Activated CD4-positive, alpha-beta T cell treated with anti-CD3 and anti-CD28 coated beads for 36 hours (primary cell): ENCODE measurements around the gene GRIFIN. TPM values are rescaled to one million over a fixed set of nuclear protein-coding genes. Genes with fewer than 3 reads are reported as not detected.

Experiments
- ATAC-seq: fragments of 200-7000 bp; cut with Tn5 transposase; one replicate; pipeline ENCODE4 v1.10.0; 2021; ENCODE audit warnings: mild to moderate bottlenecking, moderate library complexity
- CTCF ChIA-PET: fragments of 350-600 bp; sonication (Branson Sonifier 250); formaldehyde crosslinking; loops from one replicate; lab custom pipeline; 2021; ENCODE audit warnings: antibody characterized with exemption; lab: Charles Lee
- POLR2A ChIA-PET: fragments of 350-600 bp; sonication (Branson Sonifier 250); formaldehyde crosslinking; loops from one replicate; lab custom pipeline; 2021; ENCODE audit warnings: antibody characterized with exemption, inconsistent platforms; lab: Charles Lee
- DNase-seq: peaks from one replicate; pipeline ENCODE4 v3.0.0-alpha.2; 2020
- H3K27ac Mint-ChIP-seq: one replicate; pipeline ENCODE4 v1.8.0; 2021; ENCODE audit warnings: mixed read lengths
- H3K27me3 Mint-ChIP-seq: one replicate; pipeline ENCODE4 v1.8.0; 2021; ENCODE audit warnings: mixed read lengths
- H3K36me3 Mint-ChIP-seq: one replicate; pipeline ENCODE4 v1.8.0; 2021; ENCODE audit warnings: low read depth, mixed read lengths
- H3K4me1 Mint-ChIP-seq: one replicate; pipeline ENCODE4 v1.8.0; 2021; ENCODE audit warnings: mixed read lengths
- H3K4me3 Mint-ChIP-seq: one replicate; pipeline ENCODE4 v1.8.0; 2021; ENCODE audit warnings: mild to moderate bottlenecking, moderate library complexity, mixed read lengths
- H3K9me3 Mint-ChIP-seq: one replicate; pipeline ENCODE4 v1.8.0; 2021; ENCODE audit warnings: low read depth, mixed read lengths
- intact Hi-C, 2 experiments: fragments of 100-400 bp; cut with DNase I in 1 of 2; cut with micrococcal nuclease in 1 of 2; formaldehyde crosslinking; loops; one replicate each; pipeline versions ENCODE4 v1.14.2 to v1.15.1; 2022 to 2024; cut with DNase I, micrococcal nuclease
- total RNA-seq, 2 experiments: library from RNA; stranded (reverse); gene quantifications; one replicate each; pipeline ENCODE4 v1.2.3, GENCODE V29; 2021

Gene GRIFIN
- not detected for total RNA-seq

GRCh38 chr7:2476298-2476697, at the start of gene GRIFIN:
Gene GRIFIN, minus strand, starts transcription at chr7:2476398. Its CDS starts 15 bp downstream, at chr7:2476383.
- Mint-ChIP-seq H3K9me3 (no peaks in the 10 kb centered on the region), H3K36me3 (no peaks in the 10 kb centered on the region), H3K27ac (no peak within 1 kb of the TSS), H3K4me3 (no peak within 1 kb of the TSS), H3K27me3 (no peaks in the 10 kb centered on the region), H3K4me1 (no peaks in the 10 kb centered on the region)
- POLR2A ChIA-PET: no interaction called here
- CTCF ChIA-PET: interaction anchor here (0.6 to 1.1 kb wide), 2 partner anchors 25 to 92 kb away, joined by 3 read pairs; no protein-coding TSS in a partner anchor
- intact Hi-C loops: loop anchor here (2.0 to 5.0 kb wide), 2 partner anchors 36 to 91 kb away; no protein-coding TSS in a partner anchor
- DNase-seq (no peak), ATAC-seq (no peak)

GRCh38 chr7:2524808-2525657, 48.8 kb upstream of the GRIFIN start:
- POLR2A ChIA-PET: no interaction called here
- Mint-ChIP-seq H3K4me1 (peaks cover 52% of the 10 kb centered on the region), H3K36me3 (no peaks in the 10 kb centered on the region), H3K9me3 (no peaks in the 10 kb centered on the region), H3K27me3 (no peaks in the 10 kb centered on the region), H3K27ac (no peak overlapping the region), H3K4me3 (no peak overlapping the region)
- CTCF ChIA-PET: no interaction called here
- intact Hi-C loops: loop anchor here in 1 of 2 experiments (5.0 to 10.0 kb wide), 3 partner anchors 107 to 320 kb away; partner anchors contain the start of genes GNA12 and TTYH3
- DNase-seq (no peak), ATAC-seq (no peak)

GRCh38 chr7:2523941-2524807, 48.0 kb upstream of the GRIFIN start:
- Mint-ChIP-seq H3K9me3 (no peaks in the 10 kb centered on the region), H3K4me3 (no peak overlapping the region), H3K36me3 (no peaks in the 10 kb centered on the region), H3K27ac (no peak overlapping the region), H3K27me3 (no peaks in the 10 kb centered on the region), H3K4me1 (peaks cover 45% of the 10 kb centered on the region)
- CTCF ChIA-PET: no interaction called here
- POLR2A ChIA-PET: no interaction called here
- no peak for DNase-seq
- intact Hi-C loops: loop anchor here in 1 of 2 experiments (5.0 to 10.0 kb wide), 3 partner anchors 108 to 321 kb away; partner anchors contain the start of genes GNA12 and TTYH3
- no peak for ATAC-seq

- ATAC-seq (no peak), DNase-seq (no peak)
- Mint-ChIP-seq H3K36me3 (no peaks in the 10 kb centered on the region), H3K27me3 (no peaks in the 10 kb centered on the region), H3K4me1 (peaks cover 41% of the 10 kb centered on the region), H3K27ac (peak overlapping the region; percentile 91), H3K9me3 (no peaks in the 10 kb centered on the region), H3K4me3 (peak overlapping the region; percentile 89)
- CTCF ChIA-PET: interaction anchor here (0.7 kb wide), 1 partner anchor 110 kb away, joined by 3 read pairs; no protein-coding TSS in a partner anchor
- POLR2A ChIA-PET: no interaction called here
- intact Hi-C loops: loop anchor here in 1 of 2 experiments (5.0 to 10.0 kb wide), 3 partner anchors 109 to 321 kb away; partner anchors contain the start of genes GNA12 and TTYH3
These were observed 47.3 kb upstream of the GRIFIN start for GRCh38 chr7:2523461-2523936.

GRCh38 chr7:2522780-2523433, 46.7 kb upstream of the GRIFIN start:
- CTCF ChIA-PET: interaction anchor here (0.7 kb wide), 1 partner anchor 110 kb away, joined by 3 read pairs; no protein-coding TSS in a partner anchor
- intact Hi-C loops: loop anchor here in 1 of 2 experiments (1.0 to 10.0 kb wide), 5 partner anchors 7 to 322 kb away; partner anchors contain the start of genes BRAT1, GNA12 and TTYH3
- no peaks in the 10 kb centered on the region for H3K27me3 Mint-ChIP-seq
- DNase-seq (peak; percentile 72), ATAC-seq (peak; percentile 9)
- no peaks in the 10 kb centered on the region for H3K36me3 Mint-ChIP-seq
- no peaks in the 10 kb centered on the region for H3K9me3 Mint-ChIP-seq
- H3K4me1 Mint-ChIP-seq: peaks cover 41% of the 10 kb centered on the region
- peak overlapping the region; percentile 91 for H3K27ac Mint-ChIP-seq
- peak overlapping the region; percentile 89 for H3K4me3 Mint-ChIP-seq
- POLR2A ChIA-PET: no interaction called here

GRCh38 chr7:2521952-2522591, 45.9 kb upstream of the GRIFIN start:
- peak; percentile 60 for ATAC-seq
- DNase-seq: peak; percentile 88
- H3K4me1 Mint-ChIP-seq: peaks cover 38% of the 10 kb centered on the region
- H3K9me3 Mint-ChIP-seq: no peaks in the 10 kb centered on the region
- CTCF ChIA-PET: interaction anchor here (0.6 to 1.5 kb wide), 3 partner anchors 10 to 520 kb away, joined by 3 read pairs; no protein-coding TSS in a partner anchor
- peak overlapping the region; percentile 89 for H3K4me3 Mint-ChIP-seq
- POLR2A ChIA-PET: no interaction called here
- no peaks in the 10 kb centered on the region for H3K36me3 Mint-ChIP-seq
- intact Hi-C loops: loop anchor here in 1 of 2 experiments (1.0 to 10.0 kb wide), 5 partner anchors 8 to 323 kb away; partner anchors contain the start of genes BRAT1, GNA12 and TTYH3
- no peaks in the 10 kb centered on the region for H3K27me3 Mint-ChIP-seq
- peak overlapping the region; percentile 91 for H3K27ac Mint-ChIP-seq

GRCh38 chr7:2521341-2521745, 45.1 kb upstream of the GRIFIN start:
- ChIA-PET POLR2A (interaction anchor here (0.5 to 1.5 kb wide), 2 partner anchors 9 to 10 kb away, joined by 3 to 4 read pairs; no protein-coding TSS in a partner anchor), CTCF (interaction anchor here (0.6 to 1.5 kb wide), 3 partner anchors 9 to 521 kb away, joined by 3 to 4 read pairs (median 3); no protein-coding TSS in a partner anchor)
- peak overlapping the region; percentile 89 for H3K4me3 Mint-ChIP-seq
- peak; percentile 1 for ATAC-seq
- H3K4me1 Mint-ChIP-seq: peaks cover 37% of the 10 kb centered on the region
- no peaks in the 10 kb centered on the region for H3K36me3 Mint-ChIP-seq
- no peaks in the 10 kb centered on the region for H3K9me3 Mint-ChIP-seq
- H3K27me3 Mint-ChIP-seq: no peaks in the 10 kb centered on the region
- no peak for DNase-seq
- intact Hi-C loops: loop anchor here in 1 of 2 experiments (5.0 to 10.0 kb wide), 3 partner anchors 111 to 323 kb away; partner anchors contain the start of genes GNA12 and TTYH3
- H3K27ac Mint-ChIP-seq: peak overlapping the region; percentile 91

GRCh38 chr7:2520761-2521290, 44.6 kb upstream of the GRIFIN start:
- intact Hi-C loops: loop anchor here in 1 of 2 experiments (5.0 to 10.0 kb wide), 3 partner anchors 111 to 324 kb away; partner anchors contain the start of genes GNA12 and TTYH3
- ChIA-PET POLR2A (interaction anchor here (0.5 to 1.5 kb wide), 2 partner anchors 9 to 10 kb away, joined by 3 to 4 read pairs; no protein-coding TSS in a partner anchor), CTCF (interaction anchor here (0.8 to 1.5 kb wide), 4 partner anchors 9 to 124 kb away, joined by 3 to 4 read pairs (median 4); no protein-coding TSS in a partner anchor)
- DNase-seq (no peak), ATAC-seq (no peak)
- Mint-ChIP-seq H3K9me3 (no peaks in the 10 kb centered on the region), H3K36me3 (no peaks in the 10 kb centered on the region), H3K27me3 (no peaks in the 10 kb centered on the region), H3K27ac (peak overlapping the region; percentile 68), H3K4me3 (peak overlapping the region; percentile 89), H3K4me1 (peaks cover 33% of the 10 kb centered on the region)

- Mint-ChIP-seq H3K9me3 (no peaks in the 10 kb centered on the region), H3K4me1 (peaks cover 32% of the 10 kb centered on the region), H3K4me3 (peak overlapping the region; percentile 89), H3K27me3 (no peaks in the 10 kb centered on the region), H3K27ac (peak overlapping the region; percentile 73), H3K36me3 (no peaks in the 10 kb centered on the region)
- CTCF ChIA-PET: interaction anchor here (0.6 to 1.5 kb wide), 6 partner anchors 11 to 124 kb away, joined by 3 to 4 read pairs (median 4); no protein-coding TSS in a partner anchor
- intact Hi-C loops: loop anchor here in 1 of 2 experiments (5.0 to 10.0 kb wide), 3 partner anchors 112 to 325 kb away; partner anchors contain the start of genes GNA12 and TTYH3
- no peak for ATAC-seq
- peak; percentile 65 for DNase-seq
- POLR2A ChIA-PET: interaction anchor here (1.5 kb wide), 1 partner anchor 9 kb away, joined by 3 read pairs; no protein-coding TSS in a partner anchor
These were observed 44.0 kb upstream of the GRIFIN start for GRCh38 chr7:2520131-2520760.
